Keratinocyte (primary cell): ENCODE measurements around the gene NT5DC2.

Experiments used
- CTCF ChIP-seq, 3 experiments: IDR thresholded peaks in 1 of 3; conservative IDR thresholded peaks in 1 of 3; optimal IDR thresholded peaks in 1 of 3; 2 replicates in 2 of 3; 3 replicates in 1 of 3; pipeline versions ENCODE3 to v1.5.1; 2011; ENCODE audit warnings: low read length in 3 of 3, mild to moderate bottlenecking in 3 of 3, moderate library complexity in 2 of 3, control low read depth in 1 of 3, inconsistent platforms in 1 of 3; ENCODE audit not compliant: insufficient read depth in 2 of 3; ENCODE audit errors: extremely low read depth in 1 of 3
- EZH2 ChIP-seq: IDR thresholded peaks from one replicate; pipeline ENCODE4 v1.6.1; 2012; ENCODE audit warnings: inconsistent platforms, mild to moderate bottlenecking, low read length, moderate library complexity

- TF ChIP-seq CTCF (optimal IDR thresholded peaks at IDR 0.05 in 1 of 3, IDR thresholded peaks at IDR 0.05 in 1 of 3, conservative IDR thresholded peaks at IDR 0.05 in 1 of 3; ENCODE audit: extremely low read depth in 1 of 3, insufficient read depth in 2 of 3, low read length in 3 of 3) = no peak
- no peak for TF ChIP-seq EZH2
These were observed 8.6 kb downstream of the NT5DC2 start for GRCh38 chr3:52524752-52525679.
